ENCODE data around the gene CYBRD1. TPM values are rescaled to one million over a fixed set of nuclear protein-coding genes. Genes with fewer than 3 reads are reported as not detected.
A peak's percentile ranks its signal among the peaks of the same experiment; 100 is the strongest.
"Not testable (repeated sequence)": the region's sequence is repeated elsewhere in the genome, so short reads cannot be mapped to it uniquely, and the experiment has no call there.

Gene CYBRD1
- total and polyA plus RNA-seq, 8 donors, result 4.4 to 29.3 (median 7.7) TPM

DNA sequence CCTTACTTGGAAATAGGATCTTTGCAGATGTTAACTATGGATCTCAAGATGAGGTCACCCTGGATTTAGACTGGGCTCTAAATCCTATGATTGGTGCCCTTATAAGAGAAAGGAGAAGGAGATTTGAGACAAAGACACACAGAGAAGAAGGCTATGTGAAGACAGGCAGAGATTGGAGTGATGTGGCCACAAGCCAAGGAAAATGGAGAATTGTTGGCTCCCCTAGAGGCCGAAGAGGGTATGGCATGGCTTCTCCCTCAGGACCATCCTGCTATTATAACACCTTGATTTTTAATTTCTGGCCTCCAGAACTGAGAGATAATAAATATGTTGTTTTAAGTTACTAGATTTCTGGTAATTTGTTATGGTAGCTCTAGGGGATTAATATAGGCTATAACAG is 7.6 kb downstream of the CYBRD1 start:
- Histone ChIP-seq H3K36me3 (no peaks in the 10 kb centered on the region), H3K27ac (no peak overlapping the region), H3K9me3 (no peaks in the 10 kb centered on the region), H3K27me3 (no peaks in the 10 kb centered on the region), H3K4me3 (no peak overlapping the region), H3K4me1 (no peaks in the 10 kb centered on the region)
- FAIRE-seq (no peak), ATAC-seq (no peak), DNase-seq (no peak)
- TF ChIP-seq, protein P1, sequence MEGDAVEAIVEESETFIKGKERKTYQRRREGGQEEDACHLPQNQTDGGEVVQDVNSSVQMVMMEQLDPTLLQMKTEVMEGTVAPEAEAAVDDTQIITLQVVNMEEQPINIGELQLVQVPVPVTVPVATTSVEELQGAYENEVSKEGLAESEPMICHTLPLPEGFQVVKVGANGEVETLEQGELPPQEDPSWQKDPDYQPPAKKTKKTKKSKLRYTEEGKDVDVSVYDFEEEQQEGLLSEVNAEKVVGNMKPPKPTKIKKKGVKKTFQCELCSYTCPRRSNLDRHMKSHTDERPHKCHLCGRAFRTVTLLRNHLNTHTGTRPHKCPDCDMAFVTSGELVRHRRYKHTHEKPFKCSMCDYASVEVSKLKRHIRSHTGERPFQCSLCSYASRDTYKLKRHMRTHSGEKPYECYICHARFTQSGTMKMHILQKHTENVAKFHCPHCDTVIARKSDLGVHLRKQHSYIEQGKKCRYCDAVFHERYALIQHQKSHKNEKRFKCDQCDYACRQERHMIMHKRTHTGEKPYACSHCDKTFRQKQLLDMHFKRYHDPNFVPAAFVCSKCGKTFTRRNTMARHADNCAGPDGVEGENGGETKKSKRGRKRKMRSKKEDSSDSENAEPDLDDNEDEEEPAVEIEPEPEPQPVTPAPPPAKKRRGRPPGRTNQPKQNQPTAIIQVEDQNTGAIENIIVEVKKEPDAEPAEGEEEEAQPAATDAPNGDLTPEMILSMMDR (IDR thresholded peaks at IDR 0.05), result peak in 3 of 4 donors; percentile 12 to 36 (median 22)
- intact Hi-C loops (cut with DNase I), result no loop called here
- 78 to 81% methylated on average over 1 of the region's 1 CpG for WGBS, 2 donors

DNA sequence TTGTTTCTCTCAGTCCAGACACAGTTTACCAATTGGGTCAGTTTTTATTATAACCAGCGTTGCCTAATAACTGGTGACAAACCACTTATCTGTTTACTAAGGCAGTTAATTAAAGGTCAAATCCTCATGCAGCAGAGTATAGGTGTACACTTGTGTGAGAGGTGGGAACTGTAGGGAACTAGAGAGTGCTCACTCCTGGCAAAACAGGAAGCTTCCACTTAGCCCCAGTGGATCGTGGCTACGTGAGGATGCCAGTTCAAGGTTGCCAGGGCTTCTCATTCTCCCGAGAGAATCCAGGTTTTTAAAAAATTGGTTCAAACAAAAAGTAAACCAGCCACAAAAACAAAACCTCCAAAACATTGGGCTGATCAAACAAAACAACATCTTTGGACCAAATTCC is 8.1 kb downstream of the CYBRD1 start:
- TF ChIP-seq, protein P1 (IDR thresholded peaks at IDR 0.05), result no peak
- intact Hi-C loops (cut with DNase I), result no loop called here
- Histone ChIP-seq H3K27me3 (no peaks in the 10 kb centered on the region), H3K4me3 (no peak overlapping the region), H3K36me3 (no peaks in the 10 kb centered on the region), H3K4me1 (no peaks in the 10 kb centered on the region), H3K27ac (no peak overlapping the region), H3K9me3 (no peaks in the 10 kb centered on the region)
- FAIRE-seq, result no peak
- ATAC-seq, result no peak
- WGBS, 2 donors, result 63 to 80% methylated on average over 4 of the region's 4 CpGs
- no peak for DNase-seq

DNA sequence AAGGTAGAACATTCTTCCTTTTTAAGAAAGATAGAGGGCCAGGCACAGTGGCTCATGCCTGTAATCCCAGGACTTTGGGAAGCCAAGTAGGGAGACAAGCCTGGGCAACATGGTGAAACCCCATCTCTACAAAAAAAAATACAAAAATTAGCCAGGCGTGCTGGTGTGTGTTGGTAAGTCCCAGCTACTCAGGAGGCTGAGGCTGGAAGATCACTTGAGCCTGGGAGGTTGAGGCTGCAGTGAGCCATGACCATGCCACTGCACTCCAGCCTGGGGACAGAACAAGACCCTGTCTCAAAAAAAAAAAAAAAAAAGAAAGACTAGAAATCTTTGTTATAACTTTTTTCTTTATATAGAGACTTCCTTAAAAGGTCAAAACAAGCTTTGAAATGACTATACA is 8.6 kb downstream of the CYBRD1 start:
- H3K27ac ChIP-seq; intact Hi-C loops (cut with DNase I); H3K36me3 ChIP-seq; H3K4me3 ChIP-seq; H3K27me3 ChIP-seq; DNase-seq; FAIRE-seq; ATAC-seq; H3K4me1 ChIP-seq; H3K9me3 ChIP-seq: not testable (repeated sequence)
- 76 to 88% methylated on average over 1 of the region's 1 CpG for WGBS, 2 donors

DNA sequence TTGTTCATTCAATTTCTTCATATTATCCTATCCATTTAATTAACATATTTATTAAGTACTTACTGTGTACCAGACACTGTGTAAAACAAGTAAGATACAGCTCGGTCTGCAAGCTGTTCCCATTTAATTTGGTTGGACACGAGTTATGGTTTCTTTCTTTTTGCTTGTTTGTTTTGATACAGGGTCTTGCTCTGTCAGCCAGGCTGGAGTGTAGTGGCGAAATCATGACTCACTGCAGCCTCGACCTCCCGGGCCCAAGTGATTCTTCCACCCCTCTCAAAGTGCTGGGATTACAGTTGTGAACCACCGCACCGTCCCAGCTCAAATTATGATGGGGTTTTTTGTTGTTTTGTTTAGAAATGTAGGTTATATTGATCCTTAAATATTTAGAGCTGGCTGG is 9.0 kb downstream of the CYBRD1 start:
- FAIRE-seq (no peak), ATAC-seq (peak in 1 of 4 donors; percentile 54), DNase-seq (no peak)
- TF ChIP-seq, protein P1 (IDR thresholded peaks at IDR 0.05), result no peak
- Histone ChIP-seq H3K4me3 (no peak overlapping the region), H3K4me1 (no peaks in the 10 kb centered on the region), H3K36me3 (no peaks in the 10 kb centered on the region), H3K27me3 (no peaks in the 10 kb centered on the region), H3K27ac (no peak overlapping the region), H3K9me3 (no peaks in the 10 kb centered on the region)
- intact Hi-C loops (cut with DNase I), result no loop called here
- 55 to 57% methylated on average over 7 of the region's 7 CpGs for WGBS, 2 donors

DNA sequence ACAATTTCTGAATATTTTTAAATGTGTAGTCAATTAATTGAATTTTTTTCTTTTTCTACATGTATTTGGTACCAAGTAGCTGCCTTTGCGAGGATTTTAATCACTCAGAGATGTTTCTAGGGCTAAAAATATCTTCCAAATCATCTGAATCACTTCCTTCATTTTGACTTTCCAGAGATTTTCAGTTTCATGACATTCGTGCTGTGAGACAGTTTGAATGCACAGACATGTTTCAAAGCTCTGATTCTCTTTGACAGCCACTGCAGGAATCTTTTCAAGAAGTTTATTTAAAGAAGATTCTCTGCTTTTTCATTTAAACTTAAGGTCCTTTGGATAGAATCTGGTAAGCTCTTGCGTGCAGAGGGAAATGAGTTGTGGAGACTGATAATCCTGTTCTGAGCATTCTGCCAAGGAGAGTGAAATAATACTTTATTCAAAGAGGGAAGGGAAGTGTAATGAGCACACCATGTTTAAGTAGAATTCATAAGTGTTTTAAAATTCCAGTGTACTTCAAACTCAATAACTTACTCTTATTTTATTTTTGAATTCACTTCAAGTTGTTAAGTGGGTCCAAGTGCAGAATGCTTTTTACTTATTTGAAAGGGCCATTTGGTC is 9.7 kb downstream of the CYBRD1 start:
- Histone ChIP-seq H3K36me3 (no peaks in the 10 kb centered on the region), H3K27me3 (no peaks in the 10 kb centered on the region), H3K4me1 (no peaks in the 10 kb centered on the region), H3K27ac (no peak overlapping the region), H3K4me3 (no peak overlapping the region), H3K9me3 (no peaks in the 10 kb centered on the region)
- WGBS, 2 donors, result 63 to 73% methylated on average over 3 of the region's 3 CpGs
- TF ChIP-seq, protein P1 (IDR thresholded peaks at IDR 0.05), result no peak
- ATAC-seq (no peak), FAIRE-seq (no peak), DNase-seq (no peak)
- intact Hi-C loops (cut with DNase I), result no loop called here

Data from pancreas (tissue), 10 donors.